ENCODE measurements around the gene TRIM8. TPM values are rescaled to one million over a fixed set of nuclear protein-coding genes. Genes with fewer than 3 reads are reported as not detected.

The TRIM8 gene
- total RNA-seq, 2 experiments from 2014 or later: 46.8 to 50.3 TPM

- no peaks in the 10 kb centered on the region for H3K27me3 Mint-ChIP-seq
- no peaks in the 10 kb centered on the region for H3K9me3 Mint-ChIP-seq
- peaks cover 25% of the 10 kb centered on the region for H3K4me1 Mint-ChIP-seq (ENCODE audit: low read depth)
- intact Hi-C loops (cut with micrococcal nuclease): no loop called here
- H3K4me3 Mint-ChIP-seq: no peak overlapping the region
- ChIA-PET CTCF (interaction anchor here (0.5 to 1.4 kb wide), 4 partner anchors 9 to 478 kb away, joined by 3 read pairs; no protein-coding TSS in a partner anchor), POLR2A (no interaction called here)
- DNase-seq: no peak
- H3K36me3 Mint-ChIP-seq: peaks cover 1% of the 10 kb centered on the region
- no peak overlapping the region for H3K27ac Mint-ChIP-seq
Observed at GRCh38 chr10:102617041-102617440, 27.2 kb upstream of the TRIM8 start.

GRCh38 chr10:102617816-102618215 is 26.5 kb upstream of the TRIM8 start:
- DNase-seq: no peak
- Mint-ChIP-seq H3K27ac (no peak overlapping the region), H3K4me1 (ENCODE audit: low read depth) (peaks cover 18% of the 10 kb centered on the region), H3K36me3 (peaks cover 1% of the 10 kb centered on the region), H3K4me3 (no peak overlapping the region), H3K9me3 (no peaks in the 10 kb centered on the region), H3K27me3 (no peaks in the 10 kb centered on the region)
- intact Hi-C loops (cut with micrococcal nuclease): no loop called here
- ChIA-PET CTCF (no interaction called here), POLR2A (no interaction called here)

DNA sequence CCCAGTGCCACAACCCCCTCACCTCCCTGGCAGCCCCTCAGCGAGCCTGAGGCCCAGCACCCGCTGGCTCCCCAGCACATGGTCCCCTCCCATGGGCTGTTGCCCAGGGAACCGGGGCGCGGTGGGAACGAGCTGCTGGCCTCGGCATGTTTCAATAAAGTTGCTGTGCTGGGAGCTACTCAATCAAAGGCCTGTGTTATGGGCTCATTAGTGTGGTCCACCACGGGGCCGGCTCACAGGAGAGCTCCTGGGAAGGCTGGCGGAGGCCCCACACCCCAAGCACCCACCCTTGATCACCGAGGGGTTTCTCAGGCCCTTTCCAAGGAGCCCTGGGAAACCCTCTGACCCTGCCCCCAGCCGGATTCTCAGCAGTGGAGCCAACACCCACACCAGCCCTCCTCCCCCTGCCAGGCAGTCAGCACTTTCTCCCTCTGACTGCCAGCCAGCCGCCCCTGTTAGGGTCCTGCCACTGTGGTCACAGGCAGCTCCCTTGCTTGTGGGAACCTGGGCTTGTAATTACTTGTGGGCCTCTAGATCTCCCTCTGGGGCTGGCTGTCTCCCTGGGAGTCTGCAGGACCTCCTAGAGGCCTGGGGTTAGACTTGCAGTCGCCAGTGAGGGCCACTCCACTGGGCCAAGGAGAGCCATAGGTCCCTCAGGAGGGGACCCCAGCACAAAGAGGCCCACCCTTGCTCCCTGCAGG is 24.8 kb upstream of the TRIM8 start:
- Mint-ChIP-seq H3K4me1 (ENCODE audit: low read depth) (peaks cover 9% of the 10 kb centered on the region), H3K4me3 (no peak overlapping the region), H3K36me3 (peaks cover 1% of the 10 kb centered on the region), H3K9me3 (no peaks in the 10 kb centered on the region), H3K27me3 (no peaks in the 10 kb centered on the region), H3K27ac (no peak overlapping the region)
- POLR2A ChIA-PET: no interaction called here
- intact Hi-C loops (cut with micrococcal nuclease): no loop called here
- no peak for DNase-seq
- CTCF ChIA-PET: interaction anchor here (0.7 kb wide), 1 partner anchor 16 kb away, joined by 3 read pairs; no protein-coding TSS in a partner anchor

- ChIA-PET POLR2A (no interaction called here), CTCF (no interaction called here)
- Mint-ChIP-seq H3K9me3 (no peaks in the 10 kb centered on the region), H3K4me3 (no peak overlapping the region), H3K36me3 (peaks cover 1% of the 10 kb centered on the region), H3K27ac (no peak overlapping the region), H3K4me1 (ENCODE audit: low read depth) (peaks cover 9% of the 10 kb centered on the region), H3K27me3 (no peaks in the 10 kb centered on the region)
- DNase-seq: no peak
- intact Hi-C loops (cut with micrococcal nuclease): no loop called here
Observed at GRCh38 chr10:102620138-102620590, 24.1 kb upstream of the TRIM8 start.

GRCh38 chr10:102620591-102621442 is 23.5 kb upstream of the TRIM8 start:
- peaks cover 1% of the 10 kb centered on the region for H3K36me3 Mint-ChIP-seq

DNA sequence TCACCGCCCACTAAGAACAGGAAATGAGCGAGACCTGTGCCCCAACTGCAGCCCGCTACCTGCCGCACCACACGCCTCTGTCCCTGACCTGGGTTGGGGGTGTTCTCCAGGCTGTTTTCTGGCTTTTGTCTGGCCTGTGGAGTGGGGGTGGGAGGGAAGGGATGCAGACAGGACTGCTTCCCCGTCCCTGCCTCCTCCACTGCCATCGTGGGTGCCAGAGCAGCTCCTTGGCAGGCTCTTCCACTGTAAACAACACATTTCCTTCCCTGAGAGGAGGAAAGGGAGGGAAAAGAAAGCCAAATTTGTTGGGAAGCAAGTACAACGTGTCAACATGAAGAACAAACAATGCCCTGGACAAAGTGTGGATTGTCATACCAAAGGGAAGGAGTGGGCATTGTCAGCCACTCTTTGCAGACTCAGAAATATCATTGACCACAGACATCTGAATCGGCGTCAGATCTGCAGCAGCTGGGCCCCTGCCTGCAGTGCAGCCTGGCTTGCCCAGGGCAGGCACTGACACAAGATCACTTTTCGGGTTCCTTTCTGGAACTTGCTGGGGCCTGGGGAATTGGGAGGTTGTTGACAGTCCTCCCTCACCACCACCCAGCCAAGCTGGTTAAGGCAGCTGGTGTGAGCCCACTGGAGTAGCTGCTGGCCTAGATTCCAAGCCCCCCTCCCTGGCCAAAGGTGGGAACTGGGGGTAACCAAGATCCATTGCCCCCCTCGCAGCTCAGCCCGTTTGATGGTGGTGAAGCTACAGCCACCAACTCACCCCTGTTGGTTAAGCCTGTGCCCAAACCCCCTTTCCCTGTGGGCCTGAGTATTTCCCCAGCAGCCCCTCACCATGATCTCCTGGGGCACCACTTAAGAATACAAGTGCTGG is 22.6 kb upstream of the TRIM8 start:
- H3K36me3 Mint-ChIP-seq: peaks cover 1% of the 10 kb centered on the region
- no peaks in the 10 kb centered on the region for H3K9me3 Mint-ChIP-seq
- peaks cover 9% of the 10 kb centered on the region for H3K4me1 Mint-ChIP-seq (ENCODE audit: low read depth)
- intact Hi-C loops (cut with micrococcal nuclease): no loop called here
- ChIA-PET POLR2A (no interaction called here), CTCF (no interaction called here)
- H3K27me3 Mint-ChIP-seq: no peaks in the 10 kb centered on the region
- no peak overlapping the region for H3K4me3 Mint-ChIP-seq
- DNase-seq: peak; percentile 45
- H3K27ac Mint-ChIP-seq: peak overlapping the region; percentile 15

More at GRCh38 chr10:102620591-102621442, 23.5 kb upstream of the TRIM8 start:
- DNase-seq: no peak
- peaks cover 9% of the 10 kb centered on the region for H3K4me1 Mint-ChIP-seq (ENCODE audit: low read depth)
- CTCF ChIA-PET: no interaction called here
- no peaks in the 10 kb centered on the region for H3K27me3 Mint-ChIP-seq
- POLR2A ChIA-PET: no interaction called here
- H3K4me3 Mint-ChIP-seq: no peak overlapping the region
- H3K27ac Mint-ChIP-seq: peak overlapping the region; percentile 15
- no peaks in the 10 kb centered on the region for H3K9me3 Mint-ChIP-seq
- intact Hi-C loops (cut with micrococcal nuclease): no loop called here

DNA sequence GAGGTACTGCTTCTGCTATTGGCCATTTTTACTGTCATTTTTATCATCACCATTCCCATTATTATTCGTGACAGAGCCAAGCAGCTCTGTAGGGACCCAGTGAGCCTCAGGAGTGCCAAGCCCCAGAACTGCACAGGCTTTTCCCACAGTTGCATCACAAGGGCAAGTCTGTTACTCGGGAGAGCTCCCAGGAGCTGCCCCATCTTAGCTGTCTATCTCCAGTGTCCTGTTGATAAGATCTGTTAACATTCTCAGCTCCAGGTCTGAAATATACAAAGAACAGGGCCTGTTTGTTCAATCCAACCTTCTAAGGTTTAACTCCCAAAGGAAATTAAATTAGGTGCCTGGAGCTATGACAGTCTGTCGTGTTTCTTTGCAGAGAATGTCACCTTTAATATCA is 20.2 kb upstream of the TRIM8 start:
- Mint-ChIP-seq H3K4me1 (ENCODE audit: low read depth) (peaks cover 9% of the 10 kb centered on the region), H3K4me3 (no peak overlapping the region), H3K36me3 (no peaks in the 10 kb centered on the region), H3K27ac (no peak overlapping the region), H3K27me3 (no peaks in the 10 kb centered on the region), H3K9me3 (no peaks in the 10 kb centered on the region)
- no peak for DNase-seq
- POLR2A ChIA-PET: interaction anchor here (0.5 kb wide), 1 partner anchor 192 kb away, joined by 3 read pairs; the partner anchor contains the start of gene CUEDC2
- intact Hi-C loops (cut with micrococcal nuclease): no loop called here
- CTCF ChIA-PET: interaction anchor here (0.5 to 0.9 kb wide), 2 partner anchors 9 to 107 kb away, joined by 3 to 5 read pairs; no protein-coding TSS in a partner anchor

DNA sequence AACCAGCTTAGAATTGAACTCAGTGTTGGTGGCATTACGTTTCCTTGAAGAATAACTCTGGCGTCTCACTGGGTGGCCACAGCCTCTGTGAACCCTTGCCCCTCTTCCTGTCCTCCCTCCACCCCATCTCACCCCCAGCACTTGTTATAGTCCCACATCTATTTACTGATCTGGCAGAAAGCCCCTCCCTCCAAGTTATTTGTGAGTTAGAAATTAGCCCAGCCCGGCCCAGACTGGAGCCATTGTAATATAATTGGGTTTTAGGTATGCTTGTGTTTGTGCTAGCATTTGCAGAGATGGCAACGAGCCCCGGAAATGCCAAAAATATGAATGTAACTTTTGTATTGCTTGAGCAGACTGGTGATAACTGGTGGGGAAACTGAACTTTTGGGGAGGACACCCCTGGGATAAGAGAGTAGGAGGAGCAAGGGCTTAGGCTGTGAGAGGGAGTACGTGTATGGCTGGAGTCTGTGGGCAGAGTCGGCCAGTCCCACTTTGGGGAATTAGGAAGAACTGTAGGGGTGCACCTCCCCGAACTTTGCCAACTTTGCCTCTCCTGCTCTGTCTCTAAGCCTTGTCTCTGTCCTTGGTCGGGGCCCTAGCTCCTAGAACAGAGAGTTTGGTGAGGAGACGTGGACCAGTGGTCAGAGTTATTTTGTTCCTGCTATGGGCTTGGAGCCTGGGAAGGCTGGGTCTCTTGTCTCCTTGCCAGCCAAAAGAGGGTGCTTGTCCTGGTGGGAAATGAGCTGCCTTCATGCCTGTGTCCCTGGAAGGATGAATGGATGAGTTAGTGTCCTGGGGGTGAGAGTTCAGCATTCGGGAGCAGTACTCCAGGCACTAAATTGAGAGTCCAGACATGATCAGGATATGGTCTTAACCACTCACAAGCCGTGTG is 19.3 kb upstream of the TRIM8 start:
- no peaks in the 10 kb centered on the region for H3K9me3 Mint-ChIP-seq
- CTCF ChIA-PET: interaction anchor here (0.9 to 1.2 kb wide), 2 partner anchors 8 to 10 kb away, joined by 3 read pairs; no protein-coding TSS in a partner anchor
- H3K4me3 Mint-ChIP-seq: no peak overlapping the region
- peaks cover 9% of the 10 kb centered on the region for H3K4me1 Mint-ChIP-seq (ENCODE audit: low read depth)
- no peaks in the 10 kb centered on the region for H3K27me3 Mint-ChIP-seq
- no peak for DNase-seq
- no peaks in the 10 kb centered on the region for H3K36me3 Mint-ChIP-seq
- intact Hi-C loops (cut with micrococcal nuclease): no loop called here
- POLR2A ChIA-PET: no interaction called here
- H3K27ac Mint-ChIP-seq: no peak overlapping the region

DNA sequence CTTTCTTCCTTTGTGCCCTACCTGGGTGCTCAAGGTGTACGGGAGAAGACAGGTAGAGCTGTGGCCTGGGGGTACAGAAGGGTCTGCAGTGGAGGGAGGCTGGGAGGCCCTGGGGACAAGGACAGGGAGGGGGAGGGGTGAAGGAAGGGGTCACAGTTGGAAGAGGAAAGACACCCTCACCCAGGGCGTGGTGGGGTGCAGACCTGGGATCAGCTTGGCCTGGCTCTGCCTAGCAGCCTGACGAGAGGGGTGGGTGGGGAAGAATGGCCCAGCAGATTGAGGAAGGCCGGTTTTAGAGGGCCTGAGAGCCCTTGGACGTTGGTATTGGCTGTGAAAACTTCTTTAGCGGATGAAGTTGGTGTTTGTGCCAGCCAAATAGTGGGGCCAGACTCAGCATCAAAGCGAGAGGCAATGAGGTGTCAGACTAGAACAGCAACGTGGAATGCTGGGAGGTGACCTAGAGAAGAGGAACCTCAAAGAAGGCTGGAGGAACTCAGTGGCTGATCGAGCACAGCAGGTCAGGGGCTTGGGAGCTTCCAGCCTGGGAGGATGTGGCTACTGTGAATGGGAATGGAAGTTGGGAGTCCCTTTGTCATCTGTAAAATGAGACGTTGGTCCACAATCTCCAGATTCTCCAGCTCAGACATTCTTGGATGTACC is 18.1 kb upstream of the TRIM8 start:
- Mint-ChIP-seq H3K9me3 (no peaks in the 10 kb centered on the region), H3K27ac (no peak overlapping the region), H3K4me1 (ENCODE audit: low read depth) (peaks cover 6% of the 10 kb centered on the region), H3K4me3 (no peak overlapping the region), H3K36me3 (no peaks in the 10 kb centered on the region), H3K27me3 (no peaks in the 10 kb centered on the region)
- DNase-seq: no peak
- intact Hi-C loops (cut with micrococcal nuclease): no loop called here
- CTCF ChIA-PET: interaction anchor here (0.6 to 1.4 kb wide), 3 partner anchors 10 to 42 kb away, joined by 3 read pairs; no protein-coding TSS in a partner anchor
- POLR2A ChIA-PET: interaction anchor here (1.1 kb wide), 1 partner anchor 63 kb away, joined by 3 read pairs; no protein-coding TSS in a partner anchor

- Mint-ChIP-seq H3K4me1 (ENCODE audit: low read depth) (peaks cover 9% of the 10 kb centered on the region), H3K27ac (no peak overlapping the region), H3K36me3 (no peaks in the 10 kb centered on the region), H3K27me3 (no peaks in the 10 kb centered on the region), H3K9me3 (no peaks in the 10 kb centered on the region), H3K4me3 (no peak overlapping the region)
- ChIA-PET CTCF (interaction anchor here (1.0 to 1.4 kb wide), 3 partner anchors 12 to 44 kb away, joined by 3 read pairs; no protein-coding TSS in a partner anchor), POLR2A (no interaction called here)
- intact Hi-C loops (cut with micrococcal nuclease): no loop called here
- DNase-seq: no peak
Observed at GRCh38 chr10:102627291-102627735, 17.0 kb upstream of the TRIM8 start.

Data from activated CD4-positive, alpha-beta memory T cell treated with anti-CD3 and anti-CD28 coated beads for 36 hours (primary cell).